Measurements from ENCODE around the gene TOMT.
"Not testable (repeated sequence)": the region's sequence is repeated elsewhere in the genome, so short reads cannot be mapped to it uniquely, and the experiment has no call there.

TOMT gene

DNA sequence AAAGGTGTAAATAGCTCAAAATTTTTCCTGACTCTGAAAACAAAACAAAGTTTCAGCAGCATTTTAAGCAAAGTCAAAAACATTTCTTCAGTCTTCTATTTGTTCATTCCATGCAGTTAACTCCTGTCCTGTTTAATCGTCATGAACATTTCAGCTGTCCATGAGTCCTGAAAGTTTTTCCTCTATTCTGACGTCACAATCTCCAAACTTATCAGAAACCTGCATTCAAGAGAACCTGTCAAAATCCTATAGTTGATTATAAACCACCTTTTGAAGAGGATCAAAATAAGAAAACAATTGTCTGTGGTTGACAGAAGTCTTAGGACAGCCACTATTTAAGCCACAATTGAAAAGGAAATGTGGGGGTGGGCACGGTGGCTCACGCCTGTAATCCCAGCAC, 45.2 kb downstream of the TOMT start:
- H3K27ac ChIP-seq, result no peak overlapping the region
- no peak for TF ChIP-seq ZFX (IDR thresholded peaks at IDR 0.05; ENCODE audit: borderline replicate concordance)
- TF ChIP-seq, protein P1, sequence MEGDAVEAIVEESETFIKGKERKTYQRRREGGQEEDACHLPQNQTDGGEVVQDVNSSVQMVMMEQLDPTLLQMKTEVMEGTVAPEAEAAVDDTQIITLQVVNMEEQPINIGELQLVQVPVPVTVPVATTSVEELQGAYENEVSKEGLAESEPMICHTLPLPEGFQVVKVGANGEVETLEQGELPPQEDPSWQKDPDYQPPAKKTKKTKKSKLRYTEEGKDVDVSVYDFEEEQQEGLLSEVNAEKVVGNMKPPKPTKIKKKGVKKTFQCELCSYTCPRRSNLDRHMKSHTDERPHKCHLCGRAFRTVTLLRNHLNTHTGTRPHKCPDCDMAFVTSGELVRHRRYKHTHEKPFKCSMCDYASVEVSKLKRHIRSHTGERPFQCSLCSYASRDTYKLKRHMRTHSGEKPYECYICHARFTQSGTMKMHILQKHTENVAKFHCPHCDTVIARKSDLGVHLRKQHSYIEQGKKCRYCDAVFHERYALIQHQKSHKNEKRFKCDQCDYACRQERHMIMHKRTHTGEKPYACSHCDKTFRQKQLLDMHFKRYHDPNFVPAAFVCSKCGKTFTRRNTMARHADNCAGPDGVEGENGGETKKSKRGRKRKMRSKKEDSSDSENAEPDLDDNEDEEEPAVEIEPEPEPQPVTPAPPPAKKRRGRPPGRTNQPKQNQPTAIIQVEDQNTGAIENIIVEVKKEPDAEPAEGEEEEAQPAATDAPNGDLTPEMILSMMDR (IDR thresholded peaks at IDR 0.05), result no peak

DNA sequence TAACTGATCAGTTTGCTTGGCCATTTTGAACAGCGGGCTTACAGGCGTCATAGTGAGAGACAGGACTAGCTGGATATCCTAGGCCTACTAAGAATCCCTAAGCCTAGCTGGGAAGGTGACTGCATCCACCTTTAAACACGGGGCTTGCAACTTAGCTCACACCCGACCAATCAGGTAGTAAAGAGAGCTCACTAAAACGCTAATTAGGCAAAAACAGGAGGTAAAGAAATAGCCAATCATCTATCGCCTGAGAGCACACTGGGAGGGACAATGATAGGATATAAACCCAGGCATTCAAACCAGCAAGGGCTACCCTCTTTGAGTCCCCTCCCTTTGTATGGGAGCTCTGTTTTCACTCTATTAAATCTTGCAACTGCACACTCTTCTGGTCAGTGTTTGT, 48.1 kb downstream of the TOMT start:
- not testable (repeated sequence) for H3K27ac ChIP-seq

DNA sequence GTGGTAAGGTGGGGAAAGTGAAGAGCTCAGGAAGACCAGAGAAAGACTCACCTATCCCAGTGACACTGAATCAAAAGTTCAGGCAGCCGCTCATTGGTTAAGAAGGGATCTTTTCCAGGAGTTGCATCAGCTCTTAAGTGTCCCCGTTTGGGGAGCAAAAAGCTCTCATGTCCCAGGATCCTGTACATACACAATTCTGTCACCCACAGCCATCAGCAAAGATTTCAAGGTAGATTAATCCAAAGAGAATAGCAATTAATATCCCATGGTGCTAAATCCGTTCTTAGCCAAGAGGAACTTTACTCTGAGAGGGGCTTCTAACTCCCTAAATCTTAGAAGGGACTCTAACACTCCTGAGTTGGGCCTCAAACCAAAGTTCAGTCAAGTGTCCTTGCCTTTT, 49.1 kb downstream of the TOMT start:
- TF ChIP-seq, protein P1 (IDR thresholded peaks at IDR 0.05), result no peak
- TF ChIP-seq ZFX (IDR thresholded peaks at IDR 0.05; ENCODE audit: borderline replicate concordance), result no peak
- H3K27ac ChIP-seq, result no peak overlapping the region

DNA sequence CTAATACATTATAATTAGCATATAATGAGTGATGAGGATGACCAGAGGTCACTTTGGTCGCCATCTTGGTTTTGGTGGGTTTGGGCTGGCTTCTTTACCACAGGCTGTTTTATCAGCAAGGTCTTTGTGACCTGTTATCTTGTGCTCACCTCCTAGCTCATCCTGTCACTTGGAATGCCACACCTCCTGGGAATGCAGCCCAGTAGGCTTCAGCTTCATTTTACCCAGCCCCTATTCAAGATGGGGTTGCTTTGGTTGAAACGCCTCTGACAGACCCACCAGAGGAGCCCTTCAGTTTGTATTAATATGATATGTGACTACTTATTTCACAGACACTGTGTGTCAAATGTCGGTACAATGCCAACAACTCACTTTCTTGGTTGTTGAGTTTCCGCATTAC, 50.0 kb downstream of the TOMT start:
- no peak overlapping the region for H3K27ac ChIP-seq
- TF ChIP-seq, protein P1 (IDR thresholded peaks at IDR 0.05), result no peak
- no peak for TF ChIP-seq ZFX (IDR thresholded peaks at IDR 0.05; ENCODE audit: borderline replicate concordance)

DNA sequence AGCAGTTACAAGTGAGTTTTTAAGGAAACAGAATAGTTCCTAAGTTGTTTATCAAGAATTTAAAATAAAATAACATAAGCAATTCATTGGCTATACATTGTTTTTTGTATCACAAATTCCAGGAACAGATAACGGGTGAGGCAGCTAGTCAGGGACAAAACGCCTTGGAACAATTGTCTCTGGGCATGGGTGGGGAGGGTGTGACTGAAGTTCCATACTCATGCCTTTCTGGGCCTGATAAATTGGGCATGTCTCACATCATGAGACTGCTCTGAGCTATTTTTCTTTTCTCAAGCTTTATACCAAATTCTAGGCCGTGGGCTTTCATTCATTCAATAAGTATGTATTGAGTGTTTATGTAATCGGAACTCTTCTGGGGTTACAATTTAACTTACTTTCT, 51.4 kb downstream of the TOMT start:
- TF ChIP-seq ZFX (IDR thresholded peaks at IDR 0.05; ENCODE audit: borderline replicate concordance), result no peak
- TF ChIP-seq, protein P1 (IDR thresholded peaks at IDR 0.05), result no peak

More for the DNA sequence above, 51.4 kb downstream of the TOMT start:
- no peak overlapping the region for H3K27ac ChIP-seq

All from 22Rv1 (cell line).